Activated CD4-positive, alpha-beta memory T cell treated with anti-CD3 and anti-CD28 coated beads, Interleukin-2, amount 10 ng/mL, durations not matched to agents 7 days and 5 days (primary cell): Measurements from ENCODE around the gene MRPS6. TPM values are rescaled to one million over a fixed set of nuclear protein-coding genes. Genes with fewer than 3 reads are reported as not detected.

Source experiments
- CTCF ChIA-PET: fragments of 350-600 bp; sonication (Branson Sonifier 250); formaldehyde crosslinking; loops from one replicate; lab custom pipeline; 2021; ENCODE audit warnings: antibody characterized with exemption, inconsistent platforms; lab: Charles Lee
- POLR2A ChIA-PET: fragments of 350-600 bp; sonication (Branson Sonifier 250); formaldehyde crosslinking; loops from one replicate; lab custom pipeline; 2021; ENCODE audit warnings: antibody characterized with exemption; lab: Charles Lee
- DNase-seq: peaks from one replicate; pipeline ENCODE4 v3.0.0-alpha.2; 2020
- H3K27ac Mint-ChIP-seq: one replicate; pipeline ENCODE4 v1.8.0; 2021; ENCODE audit warnings: mild to moderate bottlenecking, mixed read lengths
- H3K27me3 Mint-ChIP-seq: one replicate; pipeline ENCODE4 v1.8.0; 2021; ENCODE audit warnings: mixed read lengths
- H3K36me3 Mint-ChIP-seq: one replicate; pipeline ENCODE4 v1.8.0; 2021; ENCODE audit warnings: low read depth, mixed read lengths
- H3K4me1 Mint-ChIP-seq: one replicate; pipeline ENCODE4 v1.8.0; 2021; ENCODE audit warnings: mixed read lengths
- H3K4me3 Mint-ChIP-seq: one replicate; pipeline ENCODE4 v1.8.0; 2021; ENCODE audit warnings: mild to moderate bottlenecking, mixed read lengths
- H3K9me3 Mint-ChIP-seq: one replicate; pipeline ENCODE4 v1.8.0; 2021; ENCODE audit warnings: mixed read lengths
- total RNA-seq, 2 experiments: library from RNA; stranded (reverse); gene quantifications; one replicate each; pipeline ENCODE4 v1.2.3, GENCODE V29; 2021

Gene MRPS6
- 10 to 100 TPM; 75.2 to 79.2 TPM for total RNA-seq

DNA sequence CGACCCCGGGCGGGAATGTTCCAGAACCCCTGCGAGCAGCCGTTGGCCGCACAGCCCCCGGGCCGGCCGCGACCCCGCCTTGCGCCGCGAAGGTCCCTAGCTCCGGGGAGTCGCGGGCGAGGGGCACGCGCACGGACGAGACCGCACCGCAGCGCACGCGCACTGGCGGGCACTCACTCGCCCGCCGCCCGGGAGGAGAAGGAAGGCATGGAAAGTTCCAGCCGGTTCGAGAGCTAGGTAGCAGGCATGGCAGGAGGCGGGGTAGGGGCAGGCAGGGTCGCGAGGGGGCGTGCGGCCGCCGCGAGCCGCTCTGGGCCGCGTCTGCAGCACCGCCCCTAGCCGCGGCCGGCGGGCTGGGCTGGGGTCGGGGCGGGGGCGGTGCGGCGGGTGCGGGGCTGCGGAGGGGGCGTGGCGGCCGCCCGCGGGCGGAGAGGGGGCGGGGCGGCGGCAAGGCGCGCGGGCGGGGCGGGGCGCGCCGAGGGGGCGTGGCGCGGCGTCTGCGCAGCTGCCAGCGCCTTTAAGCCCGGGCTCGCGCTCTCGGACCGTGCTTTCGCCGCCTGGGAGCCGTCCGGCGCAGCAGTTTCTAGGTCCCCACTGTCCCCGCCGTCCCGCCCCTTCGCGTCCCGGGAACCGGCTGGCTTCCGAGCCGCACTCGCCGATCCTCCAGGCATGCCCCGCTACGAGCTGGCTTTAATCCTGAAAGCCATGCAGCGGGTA, at the start of gene MRPS6, which contains the start of gene SLC5A3:
Gene MRPS6, plus strand, starts transcription at position 547 of the 717 bp plus-strand sequence. Its CDS starts 123 bp downstream, at position 670.
Gene SLC5A3, plus strand, starts transcription at position 547 of the 717 bp plus-strand sequence. CDS start 21,621 bp downstream, outside the sequence.
- peak within 1 kb of the TSS; percentile 85 for H3K4me3 Mint-ChIP-seq
- peaks cover 45% of the 10 kb centered on the region for H3K4me1 Mint-ChIP-seq
- peak within 1 kb of the TSS; percentile 71 for H3K27ac Mint-ChIP-seq
- POLR2A ChIA-PET = interaction anchor here (1.1 to 6.7 kb wide), 12 partner anchors 9 to 149 kb away, joined by 3 to 111 read pairs (median 9); no protein-coding TSS in a partner anchor
- peaks cover 34% of the 10 kb centered on the region for H3K36me3 Mint-ChIP-seq
- CTCF ChIA-PET = interaction anchor here (0.6 to 4.6 kb wide), 6 partner anchors 17 to 275 kb away, joined by 3 to 31 read pairs (median 6); no protein-coding TSS in a partner anchor
- H3K9me3 Mint-ChIP-seq = no peaks in the 10 kb centered on the region
- H3K27me3 Mint-ChIP-seq = no peaks in the 10 kb centered on the region
- DNase-seq = peak; percentile 76

DNA sequence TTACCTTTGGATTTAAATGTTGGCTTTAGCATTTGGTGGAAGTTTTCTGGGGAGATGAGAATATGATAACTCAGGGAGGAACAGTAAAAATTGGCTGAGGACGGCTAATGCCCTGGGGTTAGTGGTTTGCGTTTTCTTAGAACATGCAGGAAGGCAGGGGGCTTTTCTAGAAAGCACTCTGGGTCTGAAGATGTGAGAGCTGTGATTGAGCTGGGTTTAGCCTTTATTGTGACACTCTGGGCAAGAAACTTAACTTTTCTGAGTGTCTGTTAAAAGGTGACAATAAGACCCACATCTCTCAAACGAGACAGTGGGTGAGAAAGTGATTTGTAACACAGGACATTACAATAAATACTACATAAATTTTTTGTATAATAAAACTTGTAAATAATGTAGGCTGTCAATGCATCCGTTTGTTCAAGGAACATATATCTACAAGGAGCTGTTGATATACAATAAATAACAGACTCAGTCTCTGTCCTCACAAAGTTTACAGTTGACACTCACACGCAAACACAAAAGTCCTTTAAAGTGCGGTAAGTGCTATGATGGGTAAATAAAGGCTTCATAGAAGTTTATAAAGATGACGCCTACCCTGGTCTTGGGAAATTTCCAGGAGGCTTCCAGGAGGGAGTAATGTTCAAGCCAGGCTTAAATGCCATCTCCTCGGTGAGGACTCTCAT, 49.5 kb upstream of the MRPS6 start:
- H3K27me3 Mint-ChIP-seq = no peaks in the 10 kb centered on the region
- ChIA-PET CTCF (interaction anchor here (1.5 to 2.9 kb wide), 3 partner anchors 9 to 100 kb away, joined by 3 to 10 read pairs (median 5); no protein-coding TSS in a partner anchor), POLR2A (interaction anchor here (0.6 to 3.8 kb wide), 6 partner anchors 11 to 75 kb away, joined by 3 to 22 read pairs (median 4); no protein-coding TSS in a partner anchor)
- peaks cover 30% of the 10 kb centered on the region for H3K4me1 Mint-ChIP-seq
- H3K36me3 Mint-ChIP-seq = peaks cover 11% of the 10 kb centered on the region
- H3K9me3 Mint-ChIP-seq = peaks cover 4% of the 10 kb centered on the region
- DNase-seq = no peak
- no peak overlapping the region for H3K27ac Mint-ChIP-seq
- H3K4me3 Mint-ChIP-seq = no peak overlapping the region

DNA sequence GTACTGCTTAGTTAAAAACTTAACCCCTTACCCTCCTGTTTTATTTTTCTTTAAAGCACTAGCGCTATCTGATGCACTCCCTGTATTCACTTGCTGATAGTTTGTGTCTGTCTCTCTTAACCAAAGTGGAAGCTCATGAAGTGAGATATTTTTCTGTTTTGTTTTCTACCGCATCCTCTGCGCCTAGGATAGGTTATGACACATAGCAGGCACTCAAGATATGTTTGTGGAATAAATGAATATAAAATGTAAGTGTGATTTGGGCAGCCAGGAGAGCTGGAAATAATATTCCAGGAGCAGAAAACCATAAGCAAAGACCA, 49.0 kb upstream of the MRPS6 start:
- Mint-ChIP-seq H3K4me1 (peaks cover 27% of the 10 kb centered on the region), H3K9me3 (peaks cover 4% of the 10 kb centered on the region)

DNA sequence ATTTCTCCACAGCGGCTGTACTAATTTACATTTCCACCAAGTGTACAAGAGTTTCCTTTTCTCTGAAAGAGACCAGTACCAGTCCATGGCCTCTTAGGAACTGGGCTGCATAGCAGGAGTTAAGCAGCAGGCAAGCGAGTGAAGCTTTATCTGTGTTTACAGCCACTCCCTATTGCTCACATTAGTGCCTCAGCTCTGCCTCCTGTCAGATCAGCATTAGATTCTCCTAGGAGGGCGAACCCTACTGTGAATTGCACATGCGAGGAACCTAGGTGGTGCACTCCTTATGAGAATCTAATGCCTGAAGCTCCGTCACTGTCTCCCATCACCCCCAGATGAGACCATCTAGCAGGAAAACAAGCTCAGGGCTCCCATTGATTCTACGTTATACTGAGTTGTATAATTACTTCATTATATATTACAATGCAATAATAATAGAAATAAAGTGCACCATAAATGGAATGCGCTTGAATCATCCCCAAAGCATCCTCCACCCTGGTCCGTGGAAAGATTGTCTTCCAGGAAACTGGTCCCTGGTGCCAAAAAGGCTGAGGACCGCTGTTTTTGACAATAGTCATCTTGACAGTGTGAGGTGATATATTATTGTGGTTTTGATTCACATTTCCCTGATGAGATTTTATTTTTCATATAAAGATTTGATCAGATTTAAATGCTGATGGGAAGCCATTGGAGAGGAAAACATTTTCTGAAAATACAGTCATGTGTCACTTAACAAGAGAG, 45.5 kb upstream of the MRPS6 start:
- Mint-ChIP-seq H3K27me3 (no peaks in the 10 kb centered on the region), H3K27ac (no peak overlapping the region), H3K36me3 (peaks cover 4% of the 10 kb centered on the region), H3K4me3 (no peak overlapping the region), H3K4me1 (peaks cover 29% of the 10 kb centered on the region), H3K9me3 (peaks cover 5% of the 10 kb centered on the region)
- ChIA-PET POLR2A (no interaction called here), CTCF (no interaction called here)
- no peak for DNase-seq

More for the DNA sequence above, 49.0 kb upstream of the MRPS6 start:
- CTCF ChIA-PET = interaction anchor here (2.2 to 2.9 kb wide), 2 partner anchors 77 to 100 kb away, joined by 5 to 10 read pairs; no protein-coding TSS in a partner anchor
- no peak overlapping the region for H3K4me3 Mint-ChIP-seq
- no peak for DNase-seq
- H3K27ac Mint-ChIP-seq = no peak overlapping the region
- peaks cover 11% of the 10 kb centered on the region for H3K36me3 Mint-ChIP-seq
- POLR2A ChIA-PET = interaction anchor here (1.1 to 3.8 kb wide), 2 partner anchors 49 to 76 kb away, joined by 4 to 22 read pairs; no protein-coding TSS in a partner anchor
- H3K27me3 Mint-ChIP-seq = no peaks in the 10 kb centered on the region

DNA sequence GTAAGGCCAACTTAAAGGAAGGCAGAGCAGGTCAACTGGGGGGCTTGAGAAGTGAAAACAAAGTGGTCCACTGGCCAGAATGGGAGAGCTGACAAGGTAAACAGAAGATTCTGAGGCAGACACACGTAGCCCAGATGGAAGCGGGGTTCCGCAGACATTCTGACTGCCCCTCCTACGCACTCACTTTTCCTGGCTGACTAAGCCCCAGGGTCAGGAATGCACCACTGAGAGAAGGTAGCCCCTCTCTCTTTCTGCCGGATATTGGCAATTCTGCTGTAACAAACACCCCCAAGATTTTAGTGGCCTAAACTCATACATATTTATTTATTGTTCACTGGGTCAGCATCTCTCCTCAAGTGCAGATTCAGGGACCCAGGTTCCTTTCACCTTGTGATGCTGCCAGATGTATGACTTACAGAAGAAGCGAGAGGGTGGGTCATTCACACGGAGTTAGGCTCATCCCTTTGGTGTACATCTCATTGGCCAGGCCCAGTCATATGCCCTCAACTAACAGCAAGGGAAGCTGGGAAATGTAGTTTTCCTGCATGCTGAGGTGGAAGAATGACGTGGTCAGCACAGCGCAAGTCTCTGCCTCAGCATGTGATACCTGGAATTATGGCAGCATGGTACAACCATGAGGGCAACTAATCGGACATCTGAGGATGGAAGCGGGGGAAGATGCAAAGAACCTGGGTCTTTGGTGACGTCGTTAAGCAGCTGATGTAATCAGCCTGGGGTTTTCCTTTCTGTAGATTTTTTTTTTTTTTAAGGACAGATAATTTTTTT, 43.4 kb upstream of the MRPS6 start:
- DNase-seq = peak; percentile 63
- Mint-ChIP-seq H3K27ac (peak overlapping the region; percentile 71), H3K9me3 (peaks cover 5% of the 10 kb centered on the region), H3K27me3 (no peaks in the 10 kb centered on the region), H3K36me3 (peaks cover 4% of the 10 kb centered on the region), H3K4me3 (peak overlapping the region; percentile 22), H3K4me1 (peaks cover 32% of the 10 kb centered on the region)
- CTCF ChIA-PET = no interaction called here
- POLR2A ChIA-PET = interaction anchor here (0.7 kb wide), 1 partner anchor 97 kb away, joined by 3 read pairs; no protein-coding TSS in a partner anchor

DNA sequence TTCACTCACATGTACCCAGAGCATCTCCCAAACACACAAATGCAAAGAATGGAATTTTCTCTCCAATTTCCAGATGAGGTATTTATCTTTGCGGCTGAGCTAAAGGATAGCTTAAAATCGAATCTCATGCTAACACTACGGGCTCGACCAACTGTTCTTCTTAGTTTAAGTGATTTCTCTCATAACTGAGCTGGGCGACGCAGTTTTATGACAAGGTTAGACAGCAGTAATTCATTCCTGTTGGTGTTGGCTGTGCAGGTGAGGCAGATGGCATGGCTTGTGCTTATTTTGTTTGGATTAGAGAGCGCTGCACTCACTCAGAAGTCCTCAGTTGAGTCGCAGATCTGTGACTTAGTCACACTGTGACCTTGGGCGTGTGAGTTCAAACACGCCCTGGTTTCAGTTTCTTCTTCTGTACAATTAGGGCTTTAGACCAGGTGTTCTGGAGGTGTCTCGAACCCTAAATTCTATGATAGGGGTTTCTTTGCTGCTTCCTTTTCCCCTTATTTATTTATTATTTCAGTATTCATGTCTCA, 41.5 kb upstream of the MRPS6 start:
- DNase-seq = peak; percentile 23

DNA sequence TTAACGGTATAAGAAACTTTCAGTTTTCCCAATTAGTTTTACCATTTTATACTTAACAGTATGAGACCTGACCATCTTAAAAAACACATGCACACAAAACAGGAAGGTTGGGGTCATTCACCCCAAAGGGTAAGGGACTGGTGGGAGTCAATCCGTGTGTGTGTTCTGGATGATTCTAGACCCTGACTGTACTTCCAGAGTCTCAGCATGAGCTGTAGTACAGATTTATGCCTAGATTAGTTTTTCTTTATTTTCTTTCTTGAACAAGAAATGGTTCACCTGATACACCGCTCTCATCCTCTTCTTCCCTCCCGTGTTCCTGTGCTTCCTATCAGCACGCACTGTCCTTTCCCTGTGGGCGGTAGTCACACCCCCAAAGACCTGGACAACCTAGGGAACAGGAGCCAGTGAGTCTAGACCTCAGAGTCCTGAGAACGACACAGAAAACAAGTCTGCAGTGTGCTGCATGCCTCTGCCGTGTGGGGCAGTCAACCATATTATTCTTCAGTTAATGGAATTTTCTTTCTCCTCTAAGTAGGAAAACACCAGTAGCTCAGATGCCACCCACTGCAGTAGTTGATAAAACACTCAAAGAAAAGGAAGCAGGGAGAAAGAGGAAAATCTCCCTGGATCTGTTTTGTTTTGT, 38.9 kb upstream of the MRPS6 start:
- POLR2A ChIA-PET = no interaction called here
- peaks cover 9% of the 10 kb centered on the region for H3K9me3 Mint-ChIP-seq
- H3K4me3 Mint-ChIP-seq = no peak overlapping the region
- peaks cover 8% of the 10 kb centered on the region for H3K36me3 Mint-ChIP-seq
- no peak overlapping the region for H3K27ac Mint-ChIP-seq
- CTCF ChIA-PET = no interaction called here
- H3K27me3 Mint-ChIP-seq = no peaks in the 10 kb centered on the region
- peaks cover 29% of the 10 kb centered on the region for H3K4me1 Mint-ChIP-seq
- no peak for DNase-seq

More for the DNA sequence above, 41.5 kb upstream of the MRPS6 start:
- no peaks in the 10 kb centered on the region for H3K27me3 Mint-ChIP-seq
- H3K4me3 Mint-ChIP-seq = peak overlapping the region; percentile 5
- POLR2A ChIA-PET = interaction anchor here (1.0 to 1.4 kb wide), 2 partner anchors 17 to 55 kb away, joined by 3 to 4 read pairs; no protein-coding TSS in a partner anchor
- H3K36me3 Mint-ChIP-seq = peaks cover 8% of the 10 kb centered on the region
- CTCF ChIA-PET = no interaction called here
- H3K4me1 Mint-ChIP-seq = peaks cover 32% of the 10 kb centered on the region
- peak overlapping the region; percentile 7 for H3K27ac Mint-ChIP-seq
- peaks cover 9% of the 10 kb centered on the region for H3K9me3 Mint-ChIP-seq

DNA sequence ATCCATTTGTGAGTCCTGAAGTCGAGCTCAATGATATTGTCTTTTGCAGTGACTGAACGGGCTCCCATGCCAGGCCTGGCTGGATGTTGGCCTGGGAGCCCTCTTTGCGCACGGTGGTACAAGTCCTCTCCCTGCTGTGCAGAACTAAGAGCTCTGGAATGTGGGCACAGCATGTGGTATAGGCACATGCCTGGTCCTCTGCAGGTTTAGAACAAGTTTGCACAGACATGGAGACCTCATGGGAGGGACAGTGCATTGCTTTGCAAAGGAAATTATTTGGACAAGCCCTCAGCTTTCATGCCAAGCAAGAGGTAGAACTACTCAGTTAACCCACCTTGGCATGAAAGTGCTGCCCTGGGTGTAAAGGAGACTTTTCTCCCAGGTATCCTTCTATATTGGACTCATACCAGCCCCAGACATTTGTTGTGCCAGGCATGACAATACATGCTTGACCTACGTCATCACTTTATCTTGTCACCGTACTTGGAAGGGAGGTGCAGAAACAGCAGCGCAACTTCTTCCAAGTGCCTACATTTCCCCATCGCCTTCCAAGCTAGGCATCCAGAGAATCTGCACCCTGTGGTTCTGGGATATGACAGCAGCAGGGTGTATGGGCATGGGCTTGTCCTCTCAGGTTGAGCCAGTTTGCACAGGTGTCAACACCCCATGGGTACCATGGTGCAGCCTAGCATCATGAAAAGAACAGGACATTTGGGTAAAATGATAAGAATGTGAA, 37.6 kb upstream of the MRPS6 start:
- Mint-ChIP-seq H3K27me3 (no peaks in the 10 kb centered on the region), H3K4me1 (peaks cover 20% of the 10 kb centered on the region), H3K27ac (no peak overlapping the region), H3K4me3 (no peak overlapping the region), H3K9me3 (peaks cover 6% of the 10 kb centered on the region), H3K36me3 (peaks cover 8% of the 10 kb centered on the region)
- ChIA-PET CTCF (no interaction called here), POLR2A (no interaction called here)
- DNase-seq = no peak

DNA sequence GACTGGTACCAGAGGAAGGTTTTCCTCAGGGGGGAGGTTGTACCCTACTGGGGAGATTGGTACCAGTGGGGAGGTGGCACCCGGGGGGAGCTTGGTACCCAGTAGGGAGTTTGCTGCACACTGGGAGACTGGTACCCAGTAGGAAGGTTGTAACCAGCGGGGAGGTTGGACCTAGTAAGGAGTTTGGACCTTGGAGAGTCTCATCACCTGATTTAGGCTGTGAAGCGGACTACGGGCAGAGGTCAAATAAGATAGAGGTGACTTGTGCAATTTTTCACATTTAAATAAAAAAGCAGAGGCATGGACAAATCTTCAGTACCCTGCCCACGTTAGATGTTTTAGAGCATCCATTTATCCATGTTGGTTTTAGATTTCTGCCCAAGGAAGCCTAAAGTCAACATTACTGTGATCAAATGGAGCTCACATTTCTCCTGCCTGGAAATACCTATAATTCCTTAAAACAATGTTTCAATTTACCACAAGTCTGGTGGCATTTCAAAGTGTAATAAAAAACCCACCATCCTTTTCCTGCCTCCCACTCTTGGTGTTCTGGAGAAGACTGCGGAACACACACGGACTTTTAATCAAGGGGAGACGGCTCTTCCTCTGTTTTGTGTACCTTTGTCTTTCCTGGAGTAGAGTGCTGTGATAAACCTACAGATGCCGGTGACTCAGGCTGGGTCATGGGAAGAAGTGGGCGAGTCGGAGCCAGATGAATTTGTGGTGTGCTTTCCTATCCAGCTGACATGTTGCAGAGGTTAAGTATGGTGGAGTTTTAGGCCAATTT, 36.2 kb upstream of the MRPS6 start:
- DNase-seq = no peak
- H3K4me1 Mint-ChIP-seq = peaks cover 10% of the 10 kb centered on the region
- CTCF ChIA-PET = no interaction called here
- H3K36me3 Mint-ChIP-seq = peaks cover 4% of the 10 kb centered on the region
- POLR2A ChIA-PET = no interaction called here
- no peak overlapping the region for H3K4me3 Mint-ChIP-seq
- peaks cover 4% of the 10 kb centered on the region for H3K9me3 Mint-ChIP-seq
- peaks cover 3% of the 10 kb centered on the region for H3K27me3 Mint-ChIP-seq
- no peak overlapping the region for H3K27ac Mint-ChIP-seq

DNA sequence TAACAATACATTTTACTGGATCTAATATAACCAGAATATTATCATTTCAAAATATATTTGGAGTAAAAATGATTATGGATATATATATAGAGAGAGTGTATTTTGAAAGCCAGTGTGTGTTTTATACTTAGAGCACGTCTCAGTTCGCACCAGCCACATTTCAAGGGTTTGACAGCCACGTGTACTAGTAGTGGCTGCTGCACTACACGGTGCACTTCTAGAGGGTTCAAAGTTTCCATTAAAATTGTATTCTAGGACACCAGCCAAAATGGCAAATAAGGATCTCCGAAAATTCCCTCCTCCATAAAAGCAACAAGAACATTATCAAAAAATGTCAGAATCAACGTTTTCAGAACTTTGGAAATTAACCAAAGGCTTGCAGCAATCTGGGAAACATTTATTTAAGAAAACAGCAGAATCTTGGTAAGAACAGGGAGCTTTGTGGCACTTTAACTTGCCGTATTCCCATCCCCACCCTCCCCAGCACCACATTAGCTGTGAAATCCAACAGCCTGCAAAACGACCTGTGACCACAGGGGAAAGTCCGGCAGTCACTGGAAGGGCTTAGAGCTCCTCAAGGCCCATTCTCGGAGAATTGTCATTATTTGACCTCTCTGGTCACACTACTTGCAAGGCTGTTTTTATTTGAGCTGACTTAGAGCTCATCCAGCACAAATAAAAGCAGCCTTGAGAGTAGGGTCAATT, 33.5 kb upstream of the MRPS6 start:
- Mint-ChIP-seq H3K4me1 (no peaks in the 10 kb centered on the region), H3K27ac (no peak overlapping the region), H3K4me3 (no peak overlapping the region), H3K9me3 (peaks cover 7% of the 10 kb centered on the region), H3K27me3 (peaks cover 7% of the 10 kb centered on the region), H3K36me3 (peaks cover 7% of the 10 kb centered on the region)
- CTCF ChIA-PET = no interaction called here
- POLR2A ChIA-PET = no interaction called here
- DNase-seq = no peak
